Activated naive CD8-positive, alpha-beta T cell treated with anti-CD3 and anti-CD28 coated beads, Interleukin-2, amount 50 U/mL, for 16 hours (primary cell): ENCODE measurements around the gene TP53I11.

Experiments
- DNase-seq: peaks from one replicate; pipeline ENCODE4 v3.0.0-alpha.2; 2020; ENCODE audit warnings: low read depth, low spot score

Gene TP53I11

GRCh38 chr11:44978961-44979331 is 28.3 kb upstream of the TP53I11 start:
- DNase-seq: no peak

DNA sequence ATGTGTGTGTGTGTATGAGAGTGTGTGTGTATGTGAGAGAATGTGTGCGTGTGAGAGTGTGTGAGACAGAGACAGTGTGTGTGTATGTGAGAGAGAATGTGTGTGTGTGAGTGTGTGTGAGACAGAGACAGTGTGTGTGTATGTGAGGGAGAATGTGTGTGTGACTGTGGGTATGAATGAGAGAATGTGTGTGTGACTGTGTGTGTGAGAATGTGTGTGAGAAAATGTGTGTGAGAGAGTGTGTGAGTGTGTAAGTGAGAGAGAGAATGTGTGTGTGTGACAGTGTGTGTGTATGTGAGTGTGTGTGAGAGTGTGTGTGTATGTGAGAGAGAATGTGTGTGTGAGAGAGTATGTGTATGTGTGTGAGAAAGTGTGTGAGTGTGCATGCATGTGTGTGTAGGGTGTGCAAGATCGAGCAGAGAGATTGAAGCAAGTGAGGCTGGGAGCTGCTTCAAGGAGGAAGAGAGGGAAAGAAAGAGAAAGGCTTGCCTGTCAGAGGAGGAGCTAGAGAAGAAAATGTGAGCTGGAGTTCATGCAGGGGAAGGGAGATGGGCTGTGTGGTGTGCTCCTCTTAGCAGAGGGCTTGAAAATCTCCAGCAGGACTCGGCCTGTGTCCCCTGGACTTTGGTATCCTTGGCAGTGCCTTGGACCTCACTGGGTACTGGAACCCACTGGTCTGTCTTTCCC is 27.7 kb upstream of the TP53I11 start:
- DNase-seq: no peak

GRCh38 chr11:44977493-44977984 is 26.9 kb upstream of the TP53I11 start:
- DNase-seq: no peak

GRCh38 chr11:44976576-44976975 is 25.9 kb upstream of the TP53I11 start:
- DNase-seq: no peak

DNA sequence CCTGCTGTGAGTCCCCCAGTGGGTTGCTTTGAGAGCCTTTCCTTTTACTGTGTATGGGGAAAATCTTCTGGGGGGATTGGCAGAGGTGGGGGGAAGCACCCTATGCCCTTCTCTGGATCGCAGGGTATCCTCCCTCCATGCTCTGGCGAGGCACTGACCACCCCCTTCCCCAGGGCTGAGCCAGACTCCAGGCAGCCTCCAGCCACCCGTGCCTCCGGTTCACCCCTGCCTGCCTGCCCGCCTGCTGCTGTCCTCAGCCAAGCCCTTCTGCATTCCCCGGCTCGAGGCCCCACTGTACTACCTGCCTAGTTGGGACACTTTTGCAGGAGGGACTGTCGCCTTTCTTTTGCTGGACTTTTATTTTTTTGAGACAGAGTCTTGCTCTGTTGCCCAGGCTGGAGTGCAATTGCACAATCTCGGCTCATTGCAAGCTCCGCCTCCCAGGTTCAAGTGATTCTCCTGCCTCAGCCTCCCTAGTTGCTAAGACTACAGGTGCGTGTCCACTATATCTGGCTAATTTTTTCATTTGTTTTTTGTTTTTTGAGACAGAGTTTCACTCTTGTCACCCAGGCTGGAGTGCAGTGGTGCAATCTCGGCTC is 23.8 kb upstream of the TP53I11 start:
- DNase-seq: no peak

- no peak for DNase-seq
Observed at GRCh38 chr11:44973632-44974401, 23.1 kb upstream of the TP53I11 start.

DNA sequence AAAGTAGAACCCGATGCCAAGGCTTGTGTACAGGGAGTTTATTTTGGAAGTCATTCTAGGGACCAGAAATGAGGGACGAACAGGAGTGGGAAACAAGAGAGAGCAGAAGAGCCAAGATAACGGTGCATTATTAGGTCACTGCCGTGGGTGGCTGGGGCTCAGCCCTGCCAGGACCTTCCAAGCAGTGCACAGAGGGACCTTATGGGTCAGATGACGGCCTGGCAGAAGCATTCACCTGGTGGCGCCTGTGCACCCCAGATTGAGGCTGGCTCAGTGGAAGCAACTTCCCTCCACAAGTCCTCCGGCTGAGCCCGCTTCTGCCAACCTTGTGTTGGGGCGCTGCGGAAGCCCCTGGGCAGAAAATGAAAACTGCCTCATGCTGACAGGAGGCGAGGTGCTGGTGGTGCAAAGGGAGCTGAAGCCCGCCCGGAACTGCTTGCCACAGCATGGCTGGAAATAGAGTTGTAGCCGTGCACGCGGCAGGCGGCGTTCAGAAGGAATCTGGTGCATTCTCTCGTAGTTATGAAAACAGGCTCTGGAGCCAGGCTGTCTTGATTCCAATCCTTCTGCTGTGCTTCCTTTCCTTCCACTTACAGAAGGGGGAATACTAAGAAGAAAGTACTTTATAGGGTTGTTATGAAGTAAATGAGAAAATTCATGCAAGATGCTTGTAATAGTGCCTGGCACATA is 22.2 kb upstream of the TP53I11 start:
- no peak for DNase-seq

DNA sequence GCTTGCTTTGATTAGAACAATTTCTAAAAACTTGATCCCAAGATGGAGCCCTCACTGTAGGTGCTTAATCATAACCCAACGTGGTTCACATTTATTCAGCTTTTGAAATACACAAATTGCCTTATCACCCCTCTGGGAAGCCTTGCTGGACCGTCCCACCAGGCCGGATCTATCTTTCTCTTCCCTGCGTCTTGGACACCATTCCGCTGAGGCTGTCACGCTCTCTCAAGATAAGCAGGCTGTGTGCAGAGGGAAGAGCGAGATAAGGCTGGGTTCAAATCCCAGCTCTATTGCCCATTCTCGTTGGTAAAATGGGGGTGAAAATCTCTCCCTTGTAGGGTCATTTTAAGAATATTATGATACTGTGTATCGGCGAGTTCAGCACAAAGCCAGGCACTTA is 20.5 kb upstream of the TP53I11 start:
- DNase-seq: no peak

DNA sequence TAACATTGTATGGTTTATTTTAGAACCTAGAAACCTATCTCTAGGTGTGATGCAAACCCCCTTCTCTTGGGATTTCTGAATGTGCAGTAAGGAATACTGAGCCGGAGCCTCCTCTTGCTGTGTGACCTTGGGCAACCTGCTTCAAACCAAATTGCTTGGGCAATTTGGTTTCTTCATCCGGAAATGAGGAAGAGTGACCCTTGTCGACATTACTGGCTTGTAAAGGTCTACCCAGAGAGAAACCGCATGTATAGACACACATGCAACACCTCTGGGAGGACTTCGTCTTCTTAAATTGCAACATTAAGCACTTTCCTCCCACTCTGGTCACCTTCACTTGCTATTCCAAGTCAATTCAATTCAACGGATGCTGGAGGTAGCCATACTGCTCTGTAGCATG is 19.6 kb upstream of the TP53I11 start:
- DNase-seq: no peak

GRCh38 chr11:44969651-44970252 is 19.1 kb upstream of the TP53I11 start:
- DNase-seq: no peak

DNA sequence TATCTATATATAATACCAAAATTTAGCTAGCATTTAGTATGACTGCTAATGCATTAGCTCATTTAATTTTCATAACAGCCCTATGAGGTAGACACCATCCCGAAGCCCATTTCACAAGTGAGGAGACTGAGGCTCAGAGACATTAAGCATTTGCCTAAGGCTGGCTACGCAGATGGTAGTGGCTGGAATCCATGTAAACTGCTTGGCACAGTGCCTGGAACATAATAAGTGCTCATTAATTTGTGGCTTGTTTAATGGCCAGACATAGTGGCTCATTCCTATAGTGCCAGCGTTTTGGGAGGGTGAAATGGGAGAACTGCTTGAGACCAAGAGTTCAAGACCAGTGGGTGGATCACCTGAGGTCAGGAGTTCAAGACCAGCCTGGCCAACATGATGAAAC is 17.8 kb upstream of the TP53I11 start:
- no peak for DNase-seq

GRCh38 chr11:44967930-44968496 is 17.3 kb upstream of the TP53I11 start:
- no peak for DNase-seq

- DNase-seq: no peak
Observed at GRCh38 chr11:44966694-44967093, 16.0 kb upstream of the TP53I11 start.

DNA sequence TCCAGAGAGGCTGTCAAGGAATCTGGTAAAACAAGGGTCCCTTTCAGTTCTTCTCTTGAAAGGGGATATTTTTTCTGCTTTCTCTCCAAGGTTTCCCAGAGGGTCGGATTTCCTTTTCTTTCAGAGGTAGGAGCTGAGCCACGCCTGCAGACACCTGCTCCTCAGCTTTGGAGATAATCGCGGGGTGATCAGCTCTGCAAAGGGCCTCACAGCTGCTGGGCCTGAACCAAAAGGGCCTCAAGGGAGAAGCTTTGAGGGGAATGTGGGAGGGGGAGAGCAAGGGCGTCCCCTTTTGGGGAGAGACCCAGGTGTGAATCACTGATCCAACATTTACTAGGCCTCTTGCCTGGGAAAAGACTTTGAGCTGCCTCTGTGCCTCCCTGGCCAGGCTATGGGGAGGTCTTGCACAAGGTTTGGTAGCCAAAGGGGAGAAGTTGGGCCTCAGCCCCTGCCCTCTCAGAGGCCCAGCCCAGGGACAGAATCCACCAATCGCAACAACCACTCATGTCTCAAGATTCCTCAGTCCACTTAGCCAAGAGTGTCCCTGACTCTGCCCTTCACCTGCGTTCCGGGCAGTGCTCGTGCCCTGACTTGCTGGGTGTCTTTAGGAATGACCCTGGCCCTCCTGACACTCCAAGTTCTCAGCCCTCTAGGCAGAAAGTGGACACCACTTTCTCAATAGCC is 14.0 kb upstream of the TP53I11 start:
- no peak for DNase-seq

- DNase-seq: no peak
Observed at GRCh38 chr11:44963948-44964347, 13.3 kb upstream of the TP53I11 start.

DNA sequence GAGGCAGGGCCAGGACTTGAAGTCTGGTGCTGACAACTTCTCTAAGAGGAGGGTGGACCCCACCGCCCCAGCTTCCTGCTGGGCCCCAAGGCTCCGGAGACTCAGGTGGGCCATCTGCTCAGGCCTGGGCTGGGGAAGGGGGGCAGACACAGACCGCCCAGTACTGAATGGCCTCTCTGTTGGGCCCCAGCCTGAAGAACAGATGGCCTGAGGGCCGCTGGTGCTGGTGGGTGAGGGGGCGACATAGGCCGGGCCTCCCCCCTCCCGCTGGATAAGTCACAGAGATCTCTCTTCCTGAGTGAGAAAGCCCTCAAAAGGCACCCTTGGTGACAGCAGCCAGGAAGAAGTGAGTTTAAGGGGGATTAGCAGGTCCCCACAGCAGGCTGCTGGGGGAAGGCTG is 12.5 kb upstream of the TP53I11 start:
- DNase-seq: no peak

GRCh38 chr11:44962464-44962863 is 11.8 kb upstream of the TP53I11 start:
- no peak for DNase-seq

DNA sequence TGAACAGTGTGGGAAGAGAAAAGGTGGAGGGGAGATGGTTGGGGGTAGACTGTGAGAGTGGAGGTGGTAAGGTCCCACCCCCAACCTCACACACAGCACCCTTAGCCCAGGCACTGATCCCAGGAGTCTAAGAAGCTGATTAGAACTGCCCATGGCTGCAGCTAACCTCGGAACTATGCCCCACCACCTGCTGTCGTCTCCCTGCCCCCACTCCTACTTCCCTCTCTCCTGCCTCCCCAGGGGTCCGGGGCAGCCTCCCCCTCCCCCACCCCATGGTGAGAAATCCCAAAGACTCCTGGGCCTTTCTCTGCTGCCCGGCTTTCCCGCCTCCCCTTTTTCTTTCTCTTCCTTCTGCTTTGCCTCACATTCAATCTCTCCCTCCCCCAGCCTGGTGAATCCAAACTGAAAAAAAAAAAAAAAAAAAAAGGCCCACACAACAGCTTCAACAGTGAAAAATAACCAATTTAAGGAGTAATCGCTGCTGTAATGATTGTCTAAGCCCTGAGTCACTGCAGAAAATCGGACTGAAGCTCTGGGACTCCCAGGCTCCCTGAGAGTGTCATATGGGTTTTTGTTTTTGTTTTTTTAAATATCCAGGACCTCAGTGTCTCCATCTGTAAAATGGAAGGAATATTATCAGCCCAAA is 9.6 kb upstream of the TP53I11 start:
- no peak for DNase-seq

GRCh38 chr11:44959064-44959463 is 8.4 kb upstream of the TP53I11 start:
- DNase-seq: no peak

GRCh38 chr11:44957776-44958564 is 7.3 kb upstream of the TP53I11 start:
- DNase-seq: no peak
